GM21717 (cell line): ENCODE measurements around the gene IGFBPL1.
"Not testable (repeated sequence)": the region's sequence is repeated elsewhere in the genome, so short reads cannot be mapped to it uniquely, and the experiment has no call there.

Experiments
- ATAC-seq: cut with Tn5 transposase; IDR thresholded peaks from one replicate; pipeline ENCODE4 v1.9.1; 2021; ENCODE audit warnings: mild to moderate bottlenecking, moderate library complexity; ENCODE audit not compliant: unreplicated experiment

IGFBPL1 gene

DNA sequence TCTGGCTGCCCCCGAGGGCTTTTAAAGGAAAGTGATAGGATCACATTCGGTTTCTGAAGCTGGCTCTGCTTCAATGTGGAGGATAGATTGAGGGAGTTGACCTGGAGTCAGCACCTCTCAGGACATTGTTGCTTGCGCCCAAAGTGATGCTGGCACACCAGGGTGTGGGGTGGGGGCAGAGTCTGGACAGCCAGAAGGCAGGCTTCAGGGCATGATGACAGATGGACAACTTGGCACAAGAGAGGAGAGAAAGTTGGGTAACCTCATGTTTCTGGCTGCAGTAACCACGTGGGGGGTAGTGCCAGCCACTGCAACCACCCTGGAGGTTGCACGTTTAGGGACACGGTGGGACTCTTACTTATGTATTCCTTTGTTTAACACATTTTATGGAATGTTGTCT is 22.3 kb downstream of the IGFBPL1 start:
- no peak for ATAC-seq

GRCh38 chr9:38399191-38399590 is 25.1 kb downstream of the IGFBPL1 start:
- not testable (repeated sequence) for ATAC-seq

DNA sequence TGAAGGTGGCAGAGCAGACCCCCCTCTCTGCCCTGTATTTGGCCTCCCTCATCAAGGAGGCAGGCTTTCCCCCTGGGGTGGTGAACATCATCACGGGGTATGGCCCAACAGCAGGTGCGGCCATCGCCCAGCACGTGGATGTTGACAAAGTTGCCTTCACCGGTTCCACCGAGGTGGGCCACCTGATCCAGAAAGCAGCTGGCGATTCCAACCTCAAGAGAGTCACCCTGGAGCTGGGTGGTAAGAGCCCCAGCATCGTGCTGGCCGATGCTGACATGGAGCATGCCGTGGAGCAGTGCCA is 27.9 kb downstream of the IGFBPL1 start:
- ATAC-seq = no peak

DNA sequence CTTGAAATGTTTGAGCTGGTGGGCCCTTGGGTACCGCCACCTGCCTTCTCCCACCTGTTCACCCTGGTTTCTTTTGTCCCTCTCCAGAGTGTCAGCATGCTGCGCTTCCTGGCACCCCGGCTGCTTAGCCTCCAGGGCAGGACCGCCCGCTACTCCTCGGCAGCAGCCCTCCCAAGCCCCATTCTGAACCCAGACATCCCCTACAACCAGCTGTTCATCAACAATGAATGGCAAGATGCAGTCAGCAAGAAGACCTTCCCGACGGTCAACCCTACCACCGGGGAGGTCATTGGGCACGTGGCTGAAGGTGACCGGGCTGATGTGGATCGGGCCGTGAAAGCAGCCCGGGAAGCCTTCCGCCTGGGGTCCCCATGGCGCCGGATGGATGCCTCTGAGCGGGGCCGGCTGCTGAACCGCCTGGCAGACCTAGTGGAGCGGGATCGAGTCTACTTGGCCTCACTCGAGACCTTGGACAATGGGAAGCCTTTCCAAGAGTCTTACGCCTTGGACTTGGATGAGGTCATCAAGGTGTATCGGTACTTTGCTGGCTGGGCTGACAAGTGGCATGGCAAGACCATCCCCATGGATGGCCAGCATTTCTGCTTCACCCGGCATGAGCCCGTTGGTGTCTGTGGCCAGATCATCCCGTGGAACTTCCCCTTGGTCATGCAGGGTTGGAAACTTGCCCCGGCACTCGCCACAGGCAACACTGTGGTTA is 28.4 kb downstream of the IGFBPL1 start:
- ATAC-seq = no peak

DNA sequence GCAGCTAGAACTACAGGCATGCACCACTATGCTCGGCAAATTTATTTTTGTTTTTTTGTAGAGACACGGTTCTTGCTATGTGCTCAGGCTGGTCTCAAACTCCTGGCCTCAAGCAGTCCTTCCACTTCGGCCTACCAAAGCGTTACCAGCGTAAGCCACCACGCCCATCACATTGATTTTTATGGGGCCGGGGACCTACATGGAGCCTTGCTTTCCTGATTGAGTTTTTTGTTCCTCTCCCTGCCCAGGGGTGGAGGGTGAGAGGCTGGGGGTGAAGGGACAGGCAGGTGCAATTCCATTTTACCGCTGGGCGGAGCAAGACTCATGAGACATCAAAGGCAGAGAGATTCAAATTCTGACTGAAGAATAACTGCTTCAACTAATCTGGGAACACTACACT is 29.8 kb downstream of the IGFBPL1 start:
- ATAC-seq = no peak

DNA sequence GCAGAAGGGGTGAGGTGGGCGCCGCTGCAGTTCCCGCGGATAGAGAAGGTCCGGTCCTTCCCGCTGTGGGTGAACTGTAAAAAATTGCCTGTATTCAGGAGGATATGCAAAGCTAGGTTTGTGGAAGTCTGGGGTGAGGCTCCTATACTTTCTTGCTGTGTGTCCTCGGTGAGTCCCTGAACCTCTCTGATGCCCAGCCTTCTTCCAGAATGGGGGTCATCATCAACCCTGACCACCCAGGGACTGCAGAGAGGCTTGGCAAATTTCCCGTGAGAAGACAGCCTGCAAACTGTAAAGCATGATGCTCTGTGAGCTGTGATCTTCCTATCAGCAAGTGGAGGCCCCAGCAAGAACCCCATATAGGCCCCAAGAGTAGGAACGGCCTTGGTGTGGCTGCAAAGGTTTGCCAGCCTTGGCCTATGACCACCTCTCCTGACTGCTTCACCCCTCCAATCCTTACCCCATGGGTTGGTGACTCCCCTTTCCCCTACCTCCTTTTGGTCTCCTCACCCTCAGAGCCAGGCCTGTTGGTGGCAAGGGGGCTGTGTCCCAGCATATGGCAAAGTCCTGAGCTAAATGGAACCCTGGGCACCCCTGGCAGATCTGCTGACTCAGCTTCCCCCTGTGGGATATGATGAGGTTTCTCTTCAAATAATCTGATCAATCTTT is 31.0 kb downstream of the IGFBPL1 start:
- peak; percentile 14 for ATAC-seq

- peak; percentile 98 for ATAC-seq
Observed at GRCh38 chr9:38392235-38393127, 31.8 kb downstream of the IGFBPL1 start, which contains the start of gene ALDH1B1. TSS of gene ALDH1B1 (plus strand) at chr9:38392702. CDS start at chr9:38395749, 3,047 bp downstream.

- ATAC-seq = no peak
Observed at GRCh38 chr9:38391278-38392118, 32.8 kb downstream of the IGFBPL1 start.

DNA sequence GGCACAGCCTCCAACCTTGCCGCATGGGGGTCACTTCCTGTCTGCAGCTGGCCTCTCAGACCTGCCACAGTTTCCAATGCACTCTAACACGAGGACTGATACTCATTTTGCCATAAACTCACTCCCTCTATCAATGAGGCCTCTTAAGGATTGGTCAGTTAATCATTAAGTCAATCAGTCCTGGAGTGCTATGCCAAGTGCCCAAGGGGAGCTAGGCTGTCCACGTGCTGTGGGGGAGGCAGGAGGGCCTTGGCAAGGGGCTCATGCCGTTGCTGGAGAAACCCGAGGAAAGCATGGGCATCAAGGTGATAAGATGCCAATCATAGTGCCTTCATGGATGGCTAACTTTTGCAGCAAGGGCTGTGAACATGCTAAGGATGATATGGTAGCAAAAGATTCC is 33.4 kb downstream of the IGFBPL1 start:
- no peak for ATAC-seq

DNA sequence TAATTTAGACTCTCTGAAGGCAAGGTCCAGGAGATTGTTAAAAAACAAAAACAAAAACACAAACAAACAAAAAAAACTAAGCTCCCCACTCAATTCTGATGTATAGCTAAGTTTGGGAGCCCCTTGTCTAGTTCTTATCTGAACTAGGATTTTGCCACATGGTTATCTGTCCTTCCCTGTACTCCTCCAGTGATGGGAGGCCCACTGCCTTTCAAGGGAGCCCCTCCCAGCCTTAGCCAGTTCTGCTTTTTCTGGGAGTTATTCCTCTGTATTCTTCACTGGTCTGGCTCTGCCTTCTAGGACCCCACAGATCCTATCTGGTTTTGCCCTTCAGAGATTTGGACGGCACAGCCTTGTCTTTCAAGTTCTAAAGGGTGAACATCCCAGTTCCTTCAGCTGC is 33.8 kb downstream of the IGFBPL1 start:
- ATAC-seq = no peak

- ATAC-seq = no peak
Observed at GRCh38 chr9:38389313-38389712, 34.9 kb downstream of the IGFBPL1 start.

- ATAC-seq = no peak
Observed at GRCh38 chr9:38388283-38389223, 35.7 kb downstream of the IGFBPL1 start.

GRCh38 chr9:38387751-38388150 is 36.5 kb downstream of the IGFBPL1 start:
- ATAC-seq = no peak

DNA sequence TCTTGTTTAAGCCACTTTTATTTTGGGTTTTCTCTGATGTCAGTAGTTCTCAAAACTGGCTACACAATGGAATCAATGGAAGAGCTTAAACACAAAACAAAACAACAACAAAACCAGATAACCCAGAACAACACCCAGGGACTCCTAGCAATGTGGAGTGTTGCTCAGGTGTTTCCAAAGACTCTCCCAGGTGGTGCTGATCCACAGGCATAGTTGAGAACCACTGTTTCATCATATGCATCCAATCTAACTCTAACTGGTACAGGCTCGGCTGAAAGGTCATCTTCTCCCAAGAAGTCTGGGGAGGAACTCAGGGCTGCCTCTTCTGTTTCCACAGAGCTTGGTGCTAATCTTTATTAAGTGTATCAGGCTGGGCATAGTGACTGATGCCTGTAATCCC is 37.2 kb downstream of the IGFBPL1 start:
- no peak for ATAC-seq

DNA sequence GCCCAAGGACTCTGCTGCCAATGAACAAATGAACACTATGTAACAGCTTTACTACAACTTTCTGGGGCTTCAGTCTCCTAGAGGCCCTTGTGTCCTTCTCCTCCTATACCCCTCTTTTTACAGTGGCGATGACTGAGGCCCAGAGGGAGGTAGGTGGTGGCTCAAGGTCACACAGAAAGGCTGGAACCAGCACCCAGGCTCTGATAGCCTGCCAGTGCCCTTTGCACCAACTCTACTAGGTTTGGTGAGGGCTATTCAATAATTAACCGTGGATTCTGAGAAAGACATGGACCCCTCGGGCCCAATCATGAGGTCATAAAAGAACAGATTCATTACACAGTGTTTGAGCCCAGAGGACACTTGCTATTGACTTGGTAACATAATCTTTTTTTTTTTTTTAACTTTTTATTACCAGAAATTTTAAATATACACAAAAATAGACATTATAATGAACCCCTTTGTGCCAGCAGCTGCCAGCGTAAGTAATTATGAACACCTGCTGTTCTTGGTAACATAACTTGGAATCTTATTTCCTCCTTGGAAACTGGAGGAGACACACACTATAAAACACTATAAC is 37.8 kb downstream of the IGFBPL1 start:
- no peak for ATAC-seq

DNA sequence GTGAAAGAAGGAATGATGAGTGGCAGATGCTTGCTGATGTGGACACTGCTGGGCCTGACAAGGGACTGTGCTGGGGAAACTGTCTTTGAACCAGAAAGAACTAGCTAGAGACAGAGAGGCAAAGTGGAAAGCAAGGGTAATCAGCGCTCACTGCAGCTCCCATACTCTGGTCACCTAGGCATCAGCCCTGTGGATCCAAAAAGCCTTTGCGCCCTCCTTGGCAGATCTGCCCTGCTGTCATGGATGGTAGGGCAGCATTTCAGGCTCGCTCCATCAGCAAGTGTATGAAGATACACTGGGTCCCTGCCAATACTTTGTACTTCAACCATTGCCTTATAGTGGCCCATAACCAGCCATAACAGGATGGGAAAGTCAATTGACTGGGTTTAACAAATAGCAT is 38.4 kb downstream of the IGFBPL1 start:
- no peak for ATAC-seq

DNA sequence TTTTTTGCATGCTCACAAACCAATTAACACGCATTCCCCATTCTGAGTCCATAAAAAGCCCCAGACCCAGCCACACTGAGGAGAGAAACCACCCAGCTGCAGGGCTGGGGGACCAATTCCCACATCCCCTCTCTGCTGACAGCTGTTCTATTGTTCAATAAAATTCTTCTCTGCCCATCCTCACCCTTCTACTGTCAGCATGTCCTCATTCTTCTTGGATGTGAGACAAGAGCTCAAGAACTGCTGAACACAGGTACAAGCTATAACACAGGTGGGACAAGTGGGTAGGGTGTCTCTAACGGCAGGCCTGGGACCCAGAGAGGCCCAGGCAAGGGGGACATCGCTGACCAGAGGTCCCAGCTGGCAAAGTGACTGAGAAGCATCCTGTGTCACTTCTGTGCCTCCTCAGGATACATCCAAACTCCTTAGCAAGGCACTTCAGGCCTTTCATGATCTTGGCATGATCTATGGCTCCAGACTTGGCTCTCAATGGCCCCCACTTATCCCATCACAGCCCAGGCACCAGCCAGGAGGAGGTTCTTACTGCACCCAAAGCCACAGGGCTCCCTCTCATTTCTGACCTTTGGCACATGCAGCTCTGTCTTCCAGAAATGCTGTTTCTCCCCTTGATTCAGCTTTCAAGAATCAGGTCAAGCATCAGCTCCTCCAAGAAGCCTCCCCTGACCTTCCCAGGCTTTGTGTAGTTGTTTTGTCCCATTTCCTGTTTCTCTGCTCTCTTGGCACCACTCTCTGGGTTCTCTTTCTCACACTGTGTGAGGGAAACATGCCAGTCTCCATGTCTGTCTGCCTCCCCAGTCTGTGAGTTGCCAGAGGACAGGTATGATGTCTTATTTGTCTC is 39.0 kb downstream of the IGFBPL1 start:
- no peak for ATAC-seq

DNA sequence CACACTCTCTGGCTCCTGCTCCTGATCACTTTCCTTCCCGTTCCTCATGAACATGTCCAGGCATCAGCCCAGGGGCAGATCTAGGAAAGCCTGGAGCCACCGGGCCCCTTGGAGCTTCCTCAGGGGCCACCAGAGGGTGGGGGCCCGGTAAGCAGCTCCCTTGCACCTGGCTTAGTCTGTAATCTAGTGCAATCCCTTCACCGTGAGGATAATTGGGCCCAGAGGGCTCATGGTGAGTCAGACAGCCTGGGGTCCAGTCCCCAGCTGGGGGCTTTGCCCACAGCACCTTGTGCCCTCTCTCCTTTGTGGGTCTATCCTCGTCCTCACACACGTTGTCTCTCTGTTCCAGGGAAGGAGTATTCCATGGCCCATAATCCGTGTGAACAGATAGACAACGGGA is 42.1 kb downstream of the IGFBPL1 start:
- no peak for ATAC-seq
